GM19239 (cell line): ENCODE measurements around the gene DNAJC28.
A peak's percentile ranks its signal among the peaks of the same experiment; 100 is the strongest.
"Not testable (repeated sequence)": the region's sequence is repeated elsewhere in the genome, so short reads cannot be mapped to it uniquely, and the experiment has no call there.

Experiments used
- DNase-seq: peaks from one replicate; pipeline ENCODE4 v3.0.0; 2011; ENCODE audit warnings: low spot score; ENCODE audit not compliant: insufficient read length
- FAIRE-seq: peaks from 2 replicates; lab custom pipeline; 2011; peaks lifted over from hg19 to GRCh38; lab: Jason Lieb, UNC

The DNAJC28 gene, protein sequence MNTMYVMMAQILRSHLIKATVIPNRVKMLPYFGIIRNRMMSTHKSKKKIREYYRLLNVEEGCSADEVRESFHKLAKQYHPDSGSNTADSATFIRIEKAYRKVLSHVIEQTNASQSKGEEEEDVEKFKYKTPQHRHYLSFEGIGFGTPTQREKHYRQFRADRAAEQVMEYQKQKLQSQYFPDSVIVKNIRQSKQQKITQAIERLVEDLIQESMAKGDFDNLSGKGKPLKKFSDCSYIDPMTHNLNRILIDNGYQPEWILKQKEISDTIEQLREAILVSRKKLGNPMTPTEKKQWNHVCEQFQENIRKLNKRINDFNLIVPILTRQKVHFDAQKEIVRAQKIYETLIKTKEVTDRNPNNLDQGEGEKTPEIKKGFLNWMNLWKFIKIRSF

GRCh38 chr21:33491373-33492102, at the start of gene DNAJC28:
TSS of gene DNAJC28 (minus strand) at chr21:33491716. CDS start at chr21:33489393, 2,323 bp downstream.
- DNase-seq, result peak; percentile 87
- FAIRE-seq, result peak; percentile 96

- FAIRE-seq (peak; percentile 74), DNase-seq (no peak)
Observed at GRCh38 chr21:33541105-33541711, 49.7 kb upstream of the DNAJC28 start.

DNA sequence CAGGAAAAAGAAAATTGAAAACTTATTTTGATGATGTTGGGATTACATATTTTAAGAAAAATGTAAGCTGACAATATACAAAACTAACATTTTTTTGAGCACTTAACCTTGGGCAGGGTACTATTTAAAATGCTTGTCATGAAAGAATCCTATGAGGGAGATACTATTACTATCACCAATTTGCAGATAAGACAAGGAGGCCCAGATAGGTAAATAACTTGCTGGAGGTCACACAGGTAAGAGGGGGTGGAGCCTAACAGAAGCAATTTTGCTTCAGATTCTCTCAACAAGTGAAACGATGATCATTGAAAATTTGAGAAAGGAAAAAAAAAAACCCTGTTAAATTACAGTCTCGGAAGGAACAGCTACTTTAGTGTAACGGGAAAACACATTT, 49.2 kb upstream of the DNAJC28 start:
- FAIRE-seq, result no peak
- DNase-seq, result no peak

DNA sequence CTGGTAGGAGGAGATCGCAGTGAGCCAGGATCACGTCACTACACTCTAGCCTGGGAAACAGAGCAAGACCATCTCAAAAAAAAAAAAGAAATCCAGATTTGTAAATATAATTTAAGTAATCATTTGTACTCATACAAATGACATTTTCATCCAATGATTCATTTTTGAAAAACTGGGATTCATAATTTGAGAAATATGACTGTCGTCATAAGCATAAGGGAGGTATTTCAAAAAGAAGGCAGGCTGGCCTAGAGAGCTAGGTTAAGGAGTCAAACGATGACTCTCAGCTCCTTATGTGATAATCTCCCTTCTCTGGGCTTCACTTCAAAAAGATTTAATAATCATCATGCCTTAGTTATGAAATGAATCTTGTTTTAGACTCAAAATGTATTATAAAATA, 48.1 kb upstream of the DNAJC28 start:
- DNase-seq, result no peak
- FAIRE-seq, result no peak

GRCh38 chr21:33537212-33537611, 45.7 kb upstream of the DNAJC28 start:
- DNase-seq (no peak), FAIRE-seq (no peak)

DNA sequence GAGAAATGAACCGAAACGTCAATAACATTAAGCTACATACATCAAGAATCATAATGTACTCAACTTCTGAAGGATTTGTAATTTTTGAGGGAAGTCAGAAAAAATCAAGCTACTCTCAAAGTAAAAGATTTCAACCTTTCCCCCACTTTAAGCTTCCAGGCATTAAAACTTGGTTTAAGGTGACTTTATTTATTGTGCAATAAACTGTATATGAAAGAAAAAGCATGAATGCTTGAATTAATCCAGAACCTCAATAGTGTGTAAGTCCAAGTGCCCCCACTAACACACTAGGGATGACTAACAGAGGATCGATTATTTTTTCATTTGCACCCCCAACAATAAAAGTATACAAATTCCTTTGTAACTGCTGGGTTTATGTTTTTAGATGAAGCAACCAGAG, 39.5 kb upstream of the DNAJC28 start:
- no peak for FAIRE-seq
- no peak for DNase-seq

DNA sequence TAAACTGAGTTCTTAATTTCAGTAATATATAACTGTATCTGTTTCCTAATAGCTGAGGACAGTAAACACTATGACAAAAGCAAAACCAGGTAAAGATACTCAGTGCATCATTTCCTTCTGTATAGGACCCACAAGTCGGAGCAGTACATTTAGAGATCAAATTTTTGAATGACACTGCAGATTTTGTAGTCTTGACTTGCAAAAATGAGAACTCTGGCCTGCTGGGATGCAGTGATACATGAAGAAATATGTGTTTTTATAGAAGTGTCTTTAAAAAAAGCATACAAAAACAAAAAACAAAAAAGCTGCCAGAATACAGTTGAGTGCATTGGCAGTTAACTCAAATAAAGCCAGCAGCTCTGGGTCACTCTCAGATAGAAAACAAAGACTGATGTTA, 31.4 kb upstream of the DNAJC28 start:
- no peak for FAIRE-seq

DNA sequence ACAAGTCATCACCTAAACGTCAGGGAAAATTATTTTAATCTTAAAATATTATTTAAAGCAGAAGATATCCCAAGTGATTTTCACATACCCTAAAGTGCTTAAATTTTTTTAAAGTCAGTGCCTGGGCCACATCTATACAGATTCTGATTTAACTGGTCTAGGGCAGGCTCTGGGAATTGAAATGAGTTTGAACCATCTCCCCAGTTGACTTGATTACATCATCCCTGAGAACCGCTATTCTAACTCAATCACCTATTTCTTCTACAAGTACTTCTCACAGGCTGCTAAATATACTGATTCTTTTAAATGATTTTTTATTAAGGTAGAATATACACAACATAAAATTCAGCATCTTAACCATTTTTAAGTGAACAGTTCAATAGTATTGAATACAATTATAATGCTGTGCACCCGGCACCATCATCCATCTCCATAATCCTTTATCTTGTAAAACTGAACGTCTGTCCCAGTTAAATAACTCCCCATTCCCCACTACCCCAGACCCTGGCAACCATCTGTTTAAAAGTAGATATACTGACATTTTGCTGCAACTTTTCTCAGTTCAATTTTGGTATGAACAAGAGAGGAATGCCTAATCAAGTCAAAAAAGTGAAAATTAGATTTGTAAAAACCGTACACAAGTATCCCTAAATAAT, 30.9 kb upstream of the DNAJC28 start:
- DNase-seq, result no peak
- no peak for FAIRE-seq

More for the DNA sequence above, 31.4 kb upstream of the DNAJC28 start:
- DNase-seq, result no peak

DNA sequence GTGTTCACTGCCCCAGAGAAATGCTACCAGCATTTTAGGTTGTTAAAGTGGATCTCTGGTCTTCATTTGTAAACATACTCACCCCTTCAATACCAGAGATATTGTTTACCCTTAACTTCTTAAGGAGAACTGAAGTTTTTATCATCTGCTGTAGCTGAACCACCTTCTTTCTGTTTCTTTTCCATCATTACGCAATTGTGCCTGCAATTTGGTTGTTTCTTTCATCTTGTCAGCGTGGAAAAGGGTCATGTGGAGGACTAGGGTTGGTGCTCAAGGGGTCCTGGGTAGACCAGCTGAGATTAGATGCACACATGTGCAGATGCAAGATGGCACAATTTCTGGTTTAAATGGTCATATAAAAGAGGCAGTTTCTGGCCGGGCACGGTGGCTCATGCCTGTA, 27.4 kb upstream of the DNAJC28 start:
- no peak for FAIRE-seq
- DNase-seq, result no peak

DNA sequence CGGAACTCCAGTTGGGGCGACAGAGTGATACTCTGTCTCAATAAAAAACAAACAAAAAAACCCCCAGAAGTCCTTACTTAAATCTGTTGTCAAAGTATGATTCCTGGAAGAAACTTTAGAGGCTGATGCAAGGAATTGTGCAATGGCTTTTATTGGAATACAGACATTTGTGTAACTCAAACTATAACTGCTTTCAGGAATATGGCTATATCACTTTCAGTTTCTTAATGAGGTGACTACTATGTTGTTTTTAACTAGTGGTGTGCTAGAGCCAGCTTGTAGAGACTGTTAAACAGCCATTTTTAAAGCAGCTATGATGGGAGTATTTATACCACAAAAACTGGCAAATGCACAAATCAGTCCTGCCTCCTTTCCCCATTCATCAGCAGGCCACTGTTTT, 22.7 kb upstream of the DNAJC28 start:
- DNase-seq, result no peak
- FAIRE-seq, result no peak

DNA sequence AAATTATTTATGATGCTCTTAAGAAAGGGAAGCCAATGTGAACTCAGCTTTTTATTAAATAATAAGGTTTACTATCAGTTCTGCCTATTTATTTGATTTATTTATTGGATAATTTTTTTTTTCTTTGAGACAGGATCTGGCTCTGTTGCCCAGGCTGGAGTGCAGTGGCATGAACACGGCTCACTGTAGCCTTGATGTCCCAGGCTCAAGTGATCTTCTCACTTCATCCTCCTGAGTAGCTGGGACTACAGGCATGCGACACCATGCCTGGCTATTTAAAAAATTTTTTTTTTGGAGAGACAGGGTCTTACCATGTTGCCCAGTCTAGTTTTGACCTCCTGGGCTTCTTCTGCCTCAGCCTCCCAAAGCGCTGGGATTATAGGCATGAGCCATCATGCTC, 21.0 kb upstream of the DNAJC28 start:
- no peak for DNase-seq
- no peak for FAIRE-seq

DNA sequence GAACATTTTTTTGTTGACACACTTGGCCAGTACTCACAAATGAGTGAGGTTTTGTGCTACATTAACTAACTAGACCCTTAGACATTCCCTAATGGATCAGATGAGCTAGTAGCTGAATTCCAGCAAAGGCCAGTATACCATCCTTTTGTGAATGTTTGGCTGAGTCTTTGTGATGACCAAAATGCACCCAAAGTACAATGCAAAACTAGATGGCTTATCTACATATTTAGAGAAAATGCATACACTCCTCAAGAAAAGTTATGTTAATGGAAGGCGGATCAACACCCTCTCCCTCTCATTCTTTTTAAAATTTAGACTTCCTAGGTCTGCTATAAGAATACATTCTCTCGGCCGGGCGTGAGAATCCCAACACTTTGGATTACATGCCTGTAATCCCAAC, 20.1 kb upstream of the DNAJC28 start:
- FAIRE-seq, result no peak
- no peak for DNase-seq

DNA sequence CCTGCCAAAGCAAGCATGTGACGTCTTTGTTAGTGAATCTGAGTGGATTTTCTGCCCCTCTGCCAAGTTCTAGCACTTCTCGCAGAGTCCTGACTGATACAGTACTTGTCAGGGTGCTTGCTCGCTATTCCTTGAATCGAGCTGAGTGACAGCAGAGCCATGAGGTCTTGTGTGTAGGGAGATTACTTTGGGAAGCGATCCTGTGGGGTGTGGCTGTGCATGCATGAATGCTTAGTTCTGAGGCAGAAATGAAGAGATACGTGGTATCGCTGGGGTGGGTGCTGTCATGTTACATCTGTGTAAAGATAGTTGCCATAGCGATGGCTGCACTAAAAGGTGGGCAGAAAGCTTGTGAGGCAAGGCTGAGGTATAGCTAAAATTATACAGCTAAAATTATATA, 19.3 kb upstream of the DNAJC28 start:
- FAIRE-seq, result no peak
- no peak for DNase-seq

GRCh38 chr21:33507003-33507402, 15.5 kb upstream of the DNAJC28 start:
- FAIRE-seq, DNase-seq: not testable (repeated sequence)

- no peak for FAIRE-seq
- DNase-seq, result no peak
Observed at GRCh38 chr21:33505833-33506232, 14.3 kb upstream of the DNAJC28 start.

DNA sequence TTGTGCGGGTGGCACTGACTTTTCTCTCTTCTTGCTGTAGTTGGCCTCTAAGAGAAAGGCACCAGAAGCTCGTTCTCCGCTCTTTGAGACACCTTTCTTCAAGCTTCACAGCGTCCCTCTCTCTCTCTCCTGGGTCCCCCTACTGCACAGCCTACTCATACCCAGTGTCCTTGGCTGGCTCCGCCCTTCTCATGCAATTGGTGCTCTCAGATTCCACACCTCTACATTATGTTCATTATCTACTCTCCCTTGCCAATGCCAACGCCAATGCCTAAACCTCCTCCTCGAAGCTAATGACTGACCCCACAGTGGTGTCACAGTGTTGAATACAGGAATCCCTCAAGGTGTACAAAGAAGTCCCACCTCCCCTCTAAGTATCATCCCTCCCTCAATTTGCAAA, 4.8 kb upstream of the DNAJC28 start:
- FAIRE-seq, result no peak

DNA sequence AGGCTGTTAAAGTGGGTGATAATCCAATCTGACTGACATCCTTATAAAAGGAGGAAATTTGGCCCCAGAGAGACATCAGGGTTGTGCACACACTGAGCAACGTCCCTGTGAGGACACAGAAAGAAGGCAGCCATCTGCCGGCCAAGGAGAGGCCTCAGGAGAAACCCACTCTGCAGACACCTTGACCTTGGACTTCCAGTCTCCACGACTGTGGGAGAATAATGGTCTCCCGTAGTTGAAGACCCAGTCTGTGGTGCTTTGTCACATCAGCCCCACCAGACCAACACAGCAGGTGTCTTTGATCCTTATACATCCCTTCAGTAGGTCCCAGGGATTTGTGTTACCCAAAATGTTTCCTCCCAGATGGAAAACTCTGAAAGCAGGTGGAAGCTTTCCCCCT, 4.2 kb upstream of the DNAJC28 start:
- FAIRE-seq, result no peak
- DNase-seq, result no peak

More for the DNA sequence above, 4.8 kb upstream of the DNAJC28 start:
- DNase-seq, result no peak

- FAIRE-seq (no peak), DNase-seq (no peak)
Observed at GRCh38 chr21:33493756-33494155, 2.2 kb upstream of the DNAJC28 start.

GRCh38 chr21:33492571-33492970, 1.1 kb upstream of the DNAJC28 start:
- DNase-seq (no peak), FAIRE-seq (no peak)

GRCh38 chr21:33490991-33491372, 534 bp downstream of the DNAJC28 start:
- DNase-seq (no peak), FAIRE-seq (peak; percentile 42)

- no peak for FAIRE-seq
- no peak for DNase-seq
Observed at GRCh38 chr21:33488936-33489335, 2.6 kb downstream of the DNAJC28 start.
